H9 (cell line): ENCODE data around the gene SQOR. TPM values are rescaled to one million over a fixed set of nuclear protein-coding genes. Genes with fewer than 3 reads are reported as not detected.
A peak's percentile ranks its signal among the peaks of the same experiment; 100 is the strongest.

Experiments
- DNase-seq: peaks from one replicate; pipeline ENCODE4 v3.0.0-alpha.2; 2017
- H2AFZ ChIP-seq: one replicate; pipeline ENCODE4 v1.6.1; 2013; ENCODE audit warnings: mild to moderate bottlenecking, low read length, control low read depth, moderate library complexity
- H2AK5ac ChIP-seq: 2 replicates; pipeline ENCODE4 v1.6.1; 2013; ENCODE audit warnings: low read length, control low read depth, mixed read lengths; ENCODE audit not compliant: insufficient read length
- H2BK120ac ChIP-seq: one replicate; pipeline ENCODE4 v1.6.1; 2013; ENCODE audit warnings: low read depth, mild to moderate bottlenecking, low read length, control low read depth, inconsistent platforms; ENCODE audit not compliant: poor library complexity, severe bottlenecking
- H2BK12ac ChIP-seq: 2 replicates; pipeline ENCODE4 v1.6.1; 2013; ENCODE audit warnings: low read length, control low read depth, mixed read lengths, low read depth; ENCODE audit not compliant: insufficient read length
- H2BK15ac ChIP-seq: 2 replicates; pipeline ENCODE4 v1.6.1; 2013; ENCODE audit warnings: low read depth, low read length, control low read depth
- H2BK20ac ChIP-seq: one replicate; pipeline ENCODE4 v1.6.1; 2013; ENCODE audit warnings: low read depth, mild to moderate bottlenecking, low read length, control low read depth, inconsistent platforms; ENCODE audit not compliant: poor library complexity, severe bottlenecking
- H2BK5ac ChIP-seq: 2 replicates; pipeline ENCODE4 v1.6.1; 2013; ENCODE audit warnings: low read length, control low read depth, mixed read lengths; ENCODE audit not compliant: insufficient read length
- H3K14ac ChIP-seq: 2 replicates; pipeline ENCODE4 v1.6.1; 2013; ENCODE audit warnings: low read length, control low read depth; ENCODE audit not compliant: insufficient read depth
- H3K18ac ChIP-seq: 2 replicates; pipeline ENCODE4 v1.6.1; 2013; ENCODE audit warnings: low read depth, mild to moderate bottlenecking, mixed read lengths, low read length, control low read depth; ENCODE audit not compliant: insufficient read length
- H3K23ac ChIP-seq: 2 replicates; pipeline ENCODE4 v1.6.1; 2013; ENCODE audit warnings: low read length, control low read depth, mixed read lengths, low read depth; ENCODE audit not compliant: insufficient read length
- H3K23me2 ChIP-seq: 2 replicates; pipeline ENCODE4 v1.6.1; 2013; ENCODE audit warnings: low read depth, mild to moderate bottlenecking, mixed read lengths, low read length, control low read depth; ENCODE audit not compliant: insufficient read length, poor library complexity, severe bottlenecking
- H3K27ac ChIP-seq: 2 replicates; pipeline ENCODE4 v1.5.1; 2013; ENCODE audit warnings: low read length, control low read depth, mixed read lengths, low read depth; ENCODE audit not compliant: insufficient read length
- H3K27me3 ChIP-seq: 2 replicates; pipeline ENCODE4 v1.6.1; 2013; ENCODE audit warnings: low read length, control low read depth, inconsistent platforms; ENCODE audit not compliant: insufficient read depth
- H3K4ac ChIP-seq: 2 replicates; pipeline ENCODE4 v1.6.1; 2013; ENCODE audit warnings: low read depth, mild to moderate bottlenecking, control low read depth, inconsistent platforms, low read length, moderate library complexity
- H3K4me1 ChIP-seq: 2 replicates; pipeline ENCODE4 v1.6.1; 2013; ENCODE audit warnings: low read length, control low read depth, inconsistent platforms; ENCODE audit not compliant: insufficient read depth
- H3K4me2 ChIP-seq: 2 replicates; pipeline ENCODE4 v1.6.1; 2013; ENCODE audit warnings: low read length, control low read depth, mixed read lengths; ENCODE audit not compliant: insufficient read length, insufficient read depth
- H3K56ac ChIP-seq: 2 replicates; pipeline ENCODE4 v1.6.1; 2013; ENCODE audit warnings: low read depth, mild to moderate bottlenecking, mixed read lengths, low read length, control low read depth; ENCODE audit not compliant: insufficient read length
- H3K79me1 ChIP-seq: 2 replicates; pipeline ENCODE4 v1.6.1; 2013; ENCODE audit warnings: low read depth, mild to moderate bottlenecking, moderate library complexity, low read length, control low read depth, inconsistent platforms; ENCODE audit not compliant: insufficient read depth, poor library complexity, severe bottlenecking
- H3K79me2 ChIP-seq: 2 replicates; pipeline ENCODE4 v1.6.1; 2013; ENCODE audit warnings: low read length, control low read depth, inconsistent platforms; ENCODE audit not compliant: insufficient read depth
- H3K9ac ChIP-seq: 2 replicates; pipeline ENCODE4 v1.6.1; 2013; ENCODE audit warnings: low read length, control low read depth, mixed read lengths; ENCODE audit not compliant: insufficient read length; ENCODE audit errors: extremely low read depth
- H3K9me3 ChIP-seq: one replicate; pipeline ENCODE4 v1.6.1; 2013; ENCODE audit warnings: low read depth, low read length, inconsistent platforms; ENCODE audit not compliant: control insufficient read depth
- H3T11ph ChIP-seq: one replicate; pipeline ENCODE4 v1.6.1; 2013; ENCODE audit warnings: mild to moderate bottlenecking, low read length, control low read depth, inconsistent platforms
- H4K20me1 ChIP-seq: one replicate; pipeline ENCODE4 v1.6.1; 2013; ENCODE audit not compliant: control insufficient read depth, insufficient read length, insufficient read depth
- H4K5ac ChIP-seq: 2 replicates; pipeline ENCODE4 v1.6.1; 2013; ENCODE audit warnings: low read depth, mild to moderate bottlenecking, mixed read lengths, low read length, control low read depth; ENCODE audit not compliant: insufficient read length
- H4K8ac ChIP-seq: replicated peaks from 2 replicates; pipeline ENCODE4 v1.6.1; 2013; ENCODE audit warnings: low read length, control low read depth, mixed read lengths, low read depth; ENCODE audit not compliant: insufficient read length
- H4K91ac ChIP-seq: 2 replicates; pipeline ENCODE4 v1.6.1; 2013; ENCODE audit warnings: low read depth, mild to moderate bottlenecking, moderate library complexity, mixed read lengths, low read length, control low read depth; ENCODE audit not compliant: insufficient read length
- H3K27ac Mint-ChIP-seq, 3 experiments: 2 replicates in 2 of 3; 3 replicates in 1 of 3; pipeline ENCODE4 v1.8.0; 2020 to 2021; ENCODE audit warnings: mixed read lengths in 3 of 3, mild to moderate bottlenecking in 1 of 3, moderate library complexity in 1 of 3
- H3K27me3 Mint-ChIP-seq: 2 replicates; pipeline ENCODE4 v1.8.0; 2021; ENCODE audit warnings: low read depth, mild to moderate bottlenecking, moderate library complexity, mixed read lengths
- H3K36me3 Mint-ChIP-seq, 3 experiments: 2 replicates in 2 of 3; 3 replicates in 1 of 3; pipeline ENCODE4 v1.8.0; 2020 to 2021; ENCODE audit warnings: low read depth in 3 of 3, mixed read lengths in 3 of 3; ENCODE audit not compliant: insufficient read depth in 1 of 3
- H3K4me1 Mint-ChIP-seq, 2 experiments: 2 replicates each; pipeline ENCODE4 v1.8.0; 2020; ENCODE audit warnings: mixed read lengths in 2 of 2
- H3K4me3 Mint-ChIP-seq, 2 experiments: 2 replicates in 1 of 2; 3 replicates in 1 of 2; pipeline ENCODE4 v1.8.0; 2020 to 2021; ENCODE audit warnings: mild to moderate bottlenecking in 2 of 2, mixed read lengths in 2 of 2, moderate library complexity in 1 of 2
- H3K9me3 Mint-ChIP-seq, 2 experiments: 2 replicates in 1 of 2; 3 replicates in 1 of 2; pipeline ENCODE4 v1.8.0; 2020; ENCODE audit warnings: mild to moderate bottlenecking in 2 of 2, mixed read lengths in 2 of 2, moderate library complexity in 1 of 2
- WGBS: extraction: QIAGEN DNeasy Blood & Tissue Kit; methylation state at CpG from one replicate; pipeline ENCODE4 v1.1.7; 2013; ENCODE audit warnings: missing lambda C conversion rate, low lambda C conversion rate, mixed read lengths; ENCODE audit not compliant: insufficient read length; ENCODE audit errors: extremely low coverage; 5-methylcytosine and 5-hydroxymethylcytosine counted together
- total RNA-seq: library from RNA; stranded (reverse); gene quantifications from 2 replicates; pipeline ENCODE4 v1.2.1, GENCODE V29; 2021
- TF ChIP-seq, protein P1 (sequence below): fragments of 200-600 bp; sonication (generic); conservative IDR thresholded peaks from 3 replicates; pipeline ENCODE4 v1.8.0; 2021; ENCODE audit warnings: antibody characterized with exemption, mild to moderate bottlenecking

SQOR gene
- total RNA-seq, 1 experiment from 2014 or later: 0.17 TPM

GRCh38 chr15:45586125-45586524 lies 48.7 kb upstream of the SQOR start:
- Histone ChIP-seq H3K27ac (no peak overlapping the region), H4K20me1 (peaks cover 2% of the 10 kb centered on the region), H4K5ac (no peak overlapping the region), H3K79me2 (peaks cover 5% of the 10 kb centered on the region; the same call in 1 of the 2 replicates), H3K4me1 (0 out of 2 replicates have a peak, but pooled peaks cover 3% of the 10 kb centered on the region), H4K8ac (peak overlapping the region; percentile 96), H3K56ac (no peak overlapping the region), H3K79me1 (peaks cover 7% of the 10 kb centered on the region), H3K14ac (peak overlapping the region; percentile 100; the same call in 1 of the 2 replicates), H2AK5ac (peak overlapping the region; percentile 86), H3T11ph (peak overlapping the region; percentile 84), H3K4me2 (peak overlapping the region; percentile 98), H4K91ac (no peak overlapping the region), H3K23ac (no peak overlapping the region), H2BK20ac (no peak overlapping the region), H3K9me3 (no peaks in the 10 kb centered on the region), H2BK12ac (peak overlapping the region; percentile 17), H3K23me2 (peaks cover 11% of the 10 kb centered on the region), H3K18ac (peak overlapping the region; percentile 100), H2BK5ac (peak overlapping the region; percentile 98), H2BK15ac (no peak overlapping the region), H2AFZ (no peak overlapping the region), H3K9ac (peak overlapping the region; percentile 95), H3K27me3 (no peaks in the 10 kb centered on the region), H2BK120ac (no peak overlapping the region), H3K4ac (no peak overlapping the region)
- Mint-ChIP-seq H3K36me3 (no peaks in the 10 kb centered on the region), H3K27me3 (peaks cover 10% of the 10 kb centered on the region), H3K9me3 (no peaks in the 10 kb centered on the region; a peak in 1 of 5 replicates), H3K4me1 (peaks cover 22 to 23% of the 10 kb centered on the region in 2 experiments), H3K27ac (peak overlapping the region; percentile 100; a peak in 6 of 7 replicates), H3K4me3 (peak overlapping the region; percentile 97 to 98)
- DNase-seq: no peak
- WGBS: no CpG with 5 or more reads among the region's 3 CpGs
- TF ChIP-seq, protein P1, sequence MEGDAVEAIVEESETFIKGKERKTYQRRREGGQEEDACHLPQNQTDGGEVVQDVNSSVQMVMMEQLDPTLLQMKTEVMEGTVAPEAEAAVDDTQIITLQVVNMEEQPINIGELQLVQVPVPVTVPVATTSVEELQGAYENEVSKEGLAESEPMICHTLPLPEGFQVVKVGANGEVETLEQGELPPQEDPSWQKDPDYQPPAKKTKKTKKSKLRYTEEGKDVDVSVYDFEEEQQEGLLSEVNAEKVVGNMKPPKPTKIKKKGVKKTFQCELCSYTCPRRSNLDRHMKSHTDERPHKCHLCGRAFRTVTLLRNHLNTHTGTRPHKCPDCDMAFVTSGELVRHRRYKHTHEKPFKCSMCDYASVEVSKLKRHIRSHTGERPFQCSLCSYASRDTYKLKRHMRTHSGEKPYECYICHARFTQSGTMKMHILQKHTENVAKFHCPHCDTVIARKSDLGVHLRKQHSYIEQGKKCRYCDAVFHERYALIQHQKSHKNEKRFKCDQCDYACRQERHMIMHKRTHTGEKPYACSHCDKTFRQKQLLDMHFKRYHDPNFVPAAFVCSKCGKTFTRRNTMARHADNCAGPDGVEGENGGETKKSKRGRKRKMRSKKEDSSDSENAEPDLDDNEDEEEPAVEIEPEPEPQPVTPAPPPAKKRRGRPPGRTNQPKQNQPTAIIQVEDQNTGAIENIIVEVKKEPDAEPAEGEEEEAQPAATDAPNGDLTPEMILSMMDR: no peak
